Liver (tissue), 9 donors: ENCODE results near the gene PC. TPM values are rescaled to one million over a fixed set of nuclear protein-coding genes. Genes with fewer than 3 reads are reported as not detected.

ENCODE experiments used
- DNase-seq: peaks from one replicate; pipeline ENCODE4 v3.0.0-alpha.2; 2017; ENCODE audit warnings: low spot score
- H3K27ac ChIP-seq, 2 donors: one replicate each; pipeline ENCODE4 v1.7.0; 2013; ENCODE audit warnings: inconsistent platforms in 2 of 2, low read length in 2 of 2, control low read depth in 1 of 2, low read depth in 1 of 2, mild to moderate bottlenecking in 1 of 2
- H3K27me3 ChIP-seq, 4 donors: one replicate each; pipeline versions ENCODE4 v1.6.1 to v1.7.0; 2013; ENCODE audit warnings: low read length in 3 of 4, inconsistent platforms in 1 of 4, mild to moderate bottlenecking in 1 of 4, moderate library complexity in 1 of 4; ENCODE audit not compliant: control insufficient read depth in 4 of 4, insufficient read depth in 4 of 4
- H3K36me3 ChIP-seq, 4 donors: one replicate each; pipeline versions ENCODE4 v1.6.1 to v1.7.0; 2013; ENCODE audit warnings: low read length in 3 of 4, mild to moderate bottlenecking in 3 of 4, low read depth in 1 of 4, moderate library complexity in 1 of 4; ENCODE audit not compliant: control insufficient read depth in 4 of 4, insufficient read depth in 3 of 4
- H3K4me1 ChIP-seq, 4 donors: one replicate each; pipeline versions ENCODE4 v1.6.1 to v1.7.0; 2013; ENCODE audit warnings: low read length in 3 of 4, mild to moderate bottlenecking in 3 of 4, moderate library complexity in 1 of 4; ENCODE audit not compliant: control insufficient read depth in 4 of 4, insufficient read depth in 4 of 4
- H3K4me3 ChIP-seq, 3 donors: one replicate each; pipeline versions ENCODE4 v1.6.1 to v1.7.0; 2013; ENCODE audit warnings: low read length in 3 of 3, control low read depth in 1 of 3, low read depth in 1 of 3, mild to moderate bottlenecking in 1 of 3
- H3K9ac ChIP-seq, 2 donors: one replicate each; pipeline ENCODE4 v1.7.0; 2013; ENCODE audit warnings: low read length in 2 of 2, mild to moderate bottlenecking in 2 of 2, moderate library complexity in 2 of 2, control low read depth in 1 of 2, low read depth in 1 of 2
- H3K9me3 ChIP-seq, 4 donors: one replicate each; pipeline versions ENCODE4 v1.6.1 to v1.7.0; 2013; ENCODE audit warnings: low read length in 3 of 4; ENCODE audit not compliant: control insufficient read depth in 4 of 4
- EGR1 ChIP-seq, 2 donors: IDR thresholded peaks; 2 replicates each; pipeline ENCODE4 v1.6.1; 2016 to 2018; ENCODE audit warnings: antibody characterized with exemption in 2 of 2, low read depth in 2 of 2
- FOXA1 ChIP-seq: IDR thresholded peaks from 2 replicates; pipeline ENCODE4 v1.6.1; 2016; ENCODE audit warnings: antibody characterized with exemption
- HNF4A ChIP-seq, 2 donors: conservative IDR thresholded peaks; 2 replicates each; pipeline ENCODE4 v1.6.1; 2016; ENCODE audit warnings: antibody characterized with exemption in 2 of 2, mild to moderate bottlenecking in 2 of 2
- JUND ChIP-seq, 2 donors: IDR thresholded peaks; 2 replicates each; pipeline ENCODE4 v1.6.1; 2016; ENCODE audit warnings: antibody characterized with exemption in 2 of 2
- NR2F2 ChIP-seq: IDR thresholded peaks from 2 replicates; pipeline ENCODE4 v1.6.1; 2016; ENCODE audit warnings: antibody characterized with exemption
- RAD21 ChIP-seq, 2 donors: IDR thresholded peaks; 2 replicates each; pipeline ENCODE4 v1.6.1; 2016; ENCODE audit warnings: antibody characterized with exemption in 2 of 2, mild to moderate bottlenecking in 2 of 2
- RXRA ChIP-seq, 2 donors: IDR thresholded peaks; 2 replicates each; pipeline ENCODE4 v1.6.1; 2017 to 2018; ENCODE audit warnings: antibody characterized with exemption in 2 of 2, mild to moderate bottlenecking in 1 of 2
- SP1 ChIP-seq: IDR thresholded peaks from 2 replicates; pipeline ENCODE4 v1.6.1; 2018; ENCODE audit warnings: antibody characterized with exemption, mild to moderate bottlenecking
- YY1 ChIP-seq: IDR thresholded peaks from 2 replicates; pipeline ENCODE4 v1.6.1; 2016; ENCODE audit warnings: antibody characterized with exemption, mild to moderate bottlenecking
- ZBTB33 ChIP-seq: IDR thresholded peaks from 2 replicates; pipeline ENCODE4 v1.6.1; 2016; ENCODE audit warnings: antibody characterized with exemption
- WGBS: extraction: QIAGEN DNeasy Blood & Tissue Kit; methylation state at CpG from one replicate; pipeline ENCODE4 v1.1.7; 2013; 5-methylcytosine and 5-hydroxymethylcytosine counted together
- polyA plus RNA-seq, 2 donors: library from polyadenylated mRNA; stranded (reverse) in 1 of 2; unstranded in 1 of 2; fragments of 200-250 nt in 1 of 2; fragments of >200 nt in 1 of 2; fragmentation: Nextera tagmentation in 1 of 2; extraction: Ambion mirVana in 1 of 2; gene quantifications; one replicate each; pipeline versions ENCODE4 v1.2.1 to v1.2.3, GENCODE V29; 2013 to 2015
- total RNA-seq, 2 donors: library from RNA; depleted of rRNA; stranded (reverse); fragments of >200 nt; gene quantifications; one replicate each; pipeline ENCODE4 v1.2.3, GENCODE V29; 2014
- TF ChIP-seq, protein P1 (sequence below): IDR thresholded peaks from 2 replicates; pipeline ENCODE4 v1.6.1; 2016; ENCODE audit warnings: antibody characterized with exemption, mild to moderate bottlenecking
- TF ChIP-seq, protein P2 (sequence below): fragments of 150-350 bp; IDR thresholded peaks from 2 replicates; pipeline ENCODE4 v1.5.1; 2017; ENCODE audit warnings: improper control_type of control experiment, low read depth, low read length; ENCODE audit not compliant: missing input control
- donor health status: healthy.
- donor health status: healthy.
- donor health status: healthy.
- donor health status: healthy.
- donor health status: healthy.

PC gene
- total and polyA plus RNA-seq, 4 donors = 144 to 583 (median 296) TPM

DNA sequence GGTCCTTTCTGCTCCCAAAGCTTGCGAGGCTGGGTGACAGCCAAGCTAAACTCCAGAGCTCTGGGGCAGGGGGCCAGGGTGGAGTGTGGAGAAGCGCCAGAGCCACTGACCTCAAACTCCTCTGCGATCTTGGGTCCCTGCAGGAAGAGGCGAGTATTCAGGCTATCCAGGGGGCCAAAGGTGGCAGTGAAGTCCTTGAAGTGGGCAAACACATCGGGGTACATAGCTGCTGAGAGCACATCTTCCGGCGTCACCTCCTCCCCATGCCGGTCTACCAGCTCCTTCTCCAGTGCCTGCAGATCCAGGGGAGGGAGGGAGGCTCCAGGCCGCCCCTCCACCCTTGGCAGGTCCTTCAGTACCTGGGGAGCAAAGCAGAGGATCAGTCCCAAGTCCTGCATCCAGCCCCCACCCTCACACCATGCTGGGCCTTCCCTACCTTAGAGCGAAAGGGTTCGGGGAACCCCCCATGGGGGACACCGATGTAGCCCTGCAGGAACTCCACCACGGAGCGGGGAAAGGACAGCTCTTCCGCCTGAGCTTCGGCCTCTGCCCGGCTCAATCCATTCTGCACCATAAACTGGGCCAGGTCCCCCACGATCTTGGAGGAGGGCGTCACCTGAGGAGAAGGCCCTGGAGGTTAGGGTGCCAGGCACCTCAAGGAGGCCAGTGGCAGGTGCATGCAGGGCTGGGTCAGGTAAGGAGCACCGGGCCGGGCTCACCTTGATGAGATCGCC, 108.5 kb downstream of the PC start:
- H3K9me3 ChIP-seq = no peaks in the 10 kb centered on the region
- peaks cover 3 to 5% (median 4%) of the 10 kb centered on the region in 4 donors for H3K4me1 ChIP-seq
- 93% methylated on average over 22 of the region's 22 CpGs for WGBS
- no peaks in the 10 kb centered on the region for H3K27me3 ChIP-seq
- DNase-seq = no peak
- peaks cover 14 to 67% (median 28%) of the 10 kb centered on the region in 4 donors for H3K36me3 ChIP-seq
- no peak overlapping the region for H3K4me3 ChIP-seq
- no peak overlapping the region for H3K9ac ChIP-seq
- H3K27ac ChIP-seq = no peak overlapping the region
- TF ChIP-seq RXRA (IDR thresholded peaks at IDR 0.05) (no peak), RAD21 (IDR thresholded peaks at IDR 0.05) (no peak)

DNA sequence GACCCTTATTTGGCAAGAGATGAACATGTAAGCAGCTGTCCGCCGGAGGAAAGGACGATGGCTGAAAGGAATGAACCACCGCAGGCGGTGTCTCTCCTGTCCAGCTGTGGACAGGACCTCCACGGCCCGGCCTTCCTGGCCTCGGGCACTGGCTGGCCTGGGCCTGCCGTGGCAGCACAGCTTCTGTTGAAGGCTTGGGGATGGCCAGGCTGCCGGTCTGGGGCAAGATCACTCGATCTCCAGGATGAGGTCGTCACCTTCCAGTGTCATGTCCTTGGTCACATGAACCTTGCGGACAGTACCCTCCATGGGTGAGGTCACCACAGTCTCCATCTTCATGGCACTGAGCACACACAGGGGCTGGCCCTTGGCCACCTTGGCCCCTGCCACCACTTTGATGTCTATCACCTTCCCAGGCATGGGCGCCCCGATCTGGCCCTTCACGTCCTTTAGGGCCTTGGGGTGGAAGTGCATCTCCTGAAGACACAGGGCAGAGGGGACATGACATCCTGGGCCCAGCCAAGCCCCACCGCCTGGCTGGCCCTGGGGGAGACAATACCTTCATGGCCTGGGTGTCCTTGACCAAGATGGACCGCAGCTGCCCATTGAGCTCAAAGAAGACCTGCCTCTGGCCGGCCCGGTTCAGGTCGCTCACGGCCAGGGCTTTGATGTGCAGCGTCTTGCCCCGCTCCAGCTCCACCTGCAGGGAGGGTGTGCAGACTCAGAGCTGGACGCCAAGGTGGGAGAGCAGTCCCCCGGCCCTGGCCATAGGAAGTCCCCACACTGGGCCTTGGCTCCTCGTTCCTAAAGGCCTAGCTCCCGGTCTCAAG, 109.3 kb downstream of the PC start:
- Histone ChIP-seq H3K4me3 (no peak overlapping the region), H3K27ac (no peak overlapping the region), H3K9me3 (no peaks in the 10 kb centered on the region), H3K36me3 (peaks cover 14 to 65% (median 27%) of the 10 kb centered on the region in 4 donors), H3K27me3 (no peaks in the 10 kb centered on the region), H3K9ac (no peak overlapping the region), H3K4me1 (peaks cover 4 to 13% (median 11%) of the 10 kb centered on the region in 4 donors)
- WGBS = 90% methylated on average over 28 of the region's 28 CpGs
- DNase-seq = no peak
- TF ChIP-seq JUND (IDR thresholded peaks at IDR 0.05) (no peak), EGR1 (IDR thresholded peaks at IDR 0.05; ENCODE audit: low read depth in 2 of 2) (no peak), FOXA1 (no peak), SP1 (no peak), RXRA (IDR thresholded peaks at IDR 0.05) (no peak)
- TF ChIP-seq, protein P1, sequence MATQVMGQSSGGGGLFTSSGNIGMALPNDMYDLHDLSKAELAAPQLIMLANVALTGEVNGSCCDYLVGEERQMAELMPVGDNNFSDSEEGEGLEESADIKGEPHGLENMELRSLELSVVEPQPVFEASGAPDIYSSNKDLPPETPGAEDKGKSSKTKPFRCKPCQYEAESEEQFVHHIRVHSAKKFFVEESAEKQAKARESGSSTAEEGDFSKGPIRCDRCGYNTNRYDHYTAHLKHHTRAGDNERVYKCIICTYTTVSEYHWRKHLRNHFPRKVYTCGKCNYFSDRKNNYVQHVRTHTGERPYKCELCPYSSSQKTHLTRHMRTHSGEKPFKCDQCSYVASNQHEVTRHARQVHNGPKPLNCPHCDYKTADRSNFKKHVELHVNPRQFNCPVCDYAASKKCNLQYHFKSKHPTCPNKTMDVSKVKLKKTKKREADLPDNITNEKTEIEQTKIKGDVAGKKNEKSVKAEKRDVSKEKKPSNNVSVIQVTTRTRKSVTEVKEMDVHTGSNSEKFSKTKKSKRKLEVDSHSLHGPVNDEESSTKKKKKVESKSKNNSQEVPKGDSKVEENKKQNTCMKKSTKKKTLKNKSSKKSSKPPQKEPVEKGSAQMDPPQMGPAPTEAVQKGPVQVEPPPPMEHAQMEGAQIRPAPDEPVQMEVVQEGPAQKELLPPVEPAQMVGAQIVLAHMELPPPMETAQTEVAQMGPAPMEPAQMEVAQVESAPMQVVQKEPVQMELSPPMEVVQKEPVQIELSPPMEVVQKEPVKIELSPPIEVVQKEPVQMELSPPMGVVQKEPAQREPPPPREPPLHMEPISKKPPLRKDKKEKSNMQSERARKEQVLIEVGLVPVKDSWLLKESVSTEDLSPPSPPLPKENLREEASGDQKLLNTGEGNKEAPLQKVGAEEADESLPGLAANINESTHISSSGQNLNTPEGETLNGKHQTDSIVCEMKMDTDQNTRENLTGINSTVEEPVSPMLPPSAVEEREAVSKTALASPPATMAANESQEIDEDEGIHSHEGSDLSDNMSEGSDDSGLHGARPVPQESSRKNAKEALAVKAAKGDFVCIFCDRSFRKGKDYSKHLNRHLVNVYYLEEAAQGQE = no peak

GRCh38 chr11:66847461-66848232, 110.5 kb downstream of the PC start:
- WGBS = 91% methylated on average over 14 of the region's 14 CpGs
- no peak for TF ChIP-seq NR2F2
- TF ChIP-seq RAD21 (IDR thresholded peaks at IDR 0.05) = no peak
- no peak for TF ChIP-seq JUND (IDR thresholded peaks at IDR 0.05)
- no peak for TF ChIP-seq ZBTB33
- TF ChIP-seq, protein P1 = no peak
- TF ChIP-seq FOXA1 = no peak
- no peak for TF ChIP-seq RXRA (IDR thresholded peaks at IDR 0.05)
- no peak for TF ChIP-seq HNF4A (conservative IDR thresholded peaks at IDR 0.05)
- TF ChIP-seq, protein P2, sequence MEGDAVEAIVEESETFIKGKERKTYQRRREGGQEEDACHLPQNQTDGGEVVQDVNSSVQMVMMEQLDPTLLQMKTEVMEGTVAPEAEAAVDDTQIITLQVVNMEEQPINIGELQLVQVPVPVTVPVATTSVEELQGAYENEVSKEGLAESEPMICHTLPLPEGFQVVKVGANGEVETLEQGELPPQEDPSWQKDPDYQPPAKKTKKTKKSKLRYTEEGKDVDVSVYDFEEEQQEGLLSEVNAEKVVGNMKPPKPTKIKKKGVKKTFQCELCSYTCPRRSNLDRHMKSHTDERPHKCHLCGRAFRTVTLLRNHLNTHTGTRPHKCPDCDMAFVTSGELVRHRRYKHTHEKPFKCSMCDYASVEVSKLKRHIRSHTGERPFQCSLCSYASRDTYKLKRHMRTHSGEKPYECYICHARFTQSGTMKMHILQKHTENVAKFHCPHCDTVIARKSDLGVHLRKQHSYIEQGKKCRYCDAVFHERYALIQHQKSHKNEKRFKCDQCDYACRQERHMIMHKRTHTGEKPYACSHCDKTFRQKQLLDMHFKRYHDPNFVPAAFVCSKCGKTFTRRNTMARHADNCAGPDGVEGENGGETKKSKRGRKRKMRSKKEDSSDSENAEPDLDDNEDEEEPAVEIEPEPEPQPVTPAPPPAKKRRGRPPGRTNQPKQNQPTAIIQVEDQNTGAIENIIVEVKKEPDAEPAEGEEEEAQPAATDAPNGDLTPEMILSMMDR = no peak
- TF ChIP-seq YY1 = no peak

More at GRCh38 chr11:66847461-66848232, 110.5 kb downstream of the PC start:
- H3K27me3 ChIP-seq = no peaks in the 10 kb centered on the region
- H3K4me3 ChIP-seq = no peak overlapping the region
- H3K9ac ChIP-seq = no peak overlapping the region
- peaks cover 9 to 57% (median 26%) of the 10 kb centered on the region in 4 donors for H3K36me3 ChIP-seq
- peaks cover 4 to 16% (median 13%) of the 10 kb centered on the region in 4 donors for H3K4me1 ChIP-seq
- H3K9me3 ChIP-seq = no peaks in the 10 kb centered on the region
- no peak overlapping the region for H3K27ac ChIP-seq
- DNase-seq = no peak
